CD14-positive monocyte (primary cell): ENCODE measurements around the gene DYNC1H1. TPM values are rescaled to one million over a fixed set of nuclear protein-coding genes. Genes with fewer than 3 reads are reported as not detected.

Source experiments
- DNase-seq, 3 donors: peaks; one replicate each; pipeline ENCODE4 v3.0.0-alpha.2; 2011 to 2022
- H2AFZ ChIP-seq: 2 replicates; pipeline ENCODE4 v1.6.0; 2012; ENCODE audit warnings: mild to moderate bottlenecking, low read depth, low read length, inconsistent platforms; ENCODE audit not compliant: insufficient read depth, poor library complexity, severe bottlenecking
- H3K27ac ChIP-seq, 2 donors: 1 replicate in 1 of 2; 2 replicates in 1 of 2; pipeline ENCODE4 v1.5.1; 2012 to 2013; ENCODE audit warnings: low read length in 2 of 2, control low read depth in 1 of 2, inconsistent platforms in 1 of 2, low read depth in 1 of 2, mild to moderate bottlenecking in 1 of 2
- H3K27me3 ChIP-seq, 2 donors: one replicate each; pipeline versions ENCODE4 v1.6.0 to v1.6.1; 2011 to 2013; ENCODE audit warnings: low read length in 2 of 2; ENCODE audit not compliant: control insufficient read depth in 2 of 2, insufficient read depth in 2 of 2
- H3K36me3 ChIP-seq, 2 donors: replicated peaks in 1 of 2; 1 replicate in 1 of 2; 2 replicates in 1 of 2; pipeline versions ENCODE4 v1.5.1 to v1.6.1; 2012 to 2013; ENCODE audit warnings: low read length in 2 of 2, control low read depth in 1 of 2, inconsistent platforms in 1 of 2, mild to moderate bottlenecking in 1 of 2; ENCODE audit not compliant: insufficient read depth in 2 of 2, control insufficient read depth in 1 of 2
- H3K4me1 ChIP-seq, 2 donors: 1 replicate in 1 of 2; 2 replicates in 1 of 2; pipeline versions ENCODE4 v1.5.1 to v1.6.1; 2012 to 2013; ENCODE audit warnings: low read length in 2 of 2, control low read depth in 1 of 2, inconsistent platforms in 1 of 2, mild to moderate bottlenecking in 1 of 2, moderate library complexity in 1 of 2; ENCODE audit not compliant: insufficient read depth in 2 of 2, control insufficient read depth in 1 of 2
- H3K4me2 ChIP-seq: replicated peaks from 2 replicates; pipeline ENCODE3; 2012; ENCODE audit warnings: low read length, moderate library complexity, mild to moderate bottlenecking; ENCODE audit not compliant: poor library complexity, severe bottlenecking; ENCODE audit errors: extremely low read depth
- H3K4me3 ChIP-seq, 3 experiments: fragments of 200-600 bp in 1 of 3; sonication (generic) in 1 of 3; replicated peaks in 1 of 3; 1 replicate in 2 of 3; 2 replicates in 1 of 3; pipeline ENCODE4 v1.5.1; 2011 to 2013; ENCODE audit warnings: low read length in 3 of 3, mild to moderate bottlenecking in 3 of 3, control low read depth in 2 of 3, low read depth in 2 of 3, inconsistent platforms in 1 of 3, moderate library complexity in 1 of 3
- H3K79me2 ChIP-seq: 2 replicates; pipeline ENCODE4 v1.6.0; 2012; ENCODE audit warnings: mild to moderate bottlenecking, control low read depth, inconsistent platforms, low read length, moderate library complexity; ENCODE audit not compliant: insufficient read depth
- H3K9ac ChIP-seq: 2 replicates; pipeline ENCODE4 v1.6.0; 2017; ENCODE audit warnings: low read length, mild to moderate bottlenecking; ENCODE audit not compliant: insufficient read depth, poor library complexity, severe bottlenecking
- H3K9me3 ChIP-seq, 2 donors: replicated peaks in 1 of 2; 1 replicate in 1 of 2; 2 replicates in 1 of 2; pipeline versions ENCODE4 v1.5.1 to v1.6.1; 2012 to 2013; ENCODE audit warnings: low read length in 2 of 2, control low read depth in 1 of 2; ENCODE audit not compliant: control insufficient read depth in 1 of 2, insufficient read depth in 1 of 2
- H4K20me1 ChIP-seq: 2 replicates; pipeline ENCODE4 v1.6.0; 2012; ENCODE audit warnings: mild to moderate bottlenecking, low read length, control low read depth, moderate library complexity; ENCODE audit not compliant: insufficient read depth
- H3K27ac Mint-ChIP-seq, 7 donors: one replicate each; pipeline ENCODE4 v1.8.0; 2020; ENCODE audit warnings: mild to moderate bottlenecking in 7 of 7, mixed read lengths in 7 of 7, moderate library complexity in 6 of 7, inconsistent platforms in 2 of 7
- H3K27me3 Mint-ChIP-seq, 3 donors: one replicate each; pipeline ENCODE4 v1.8.0; 2021 to 2022; ENCODE audit warnings: low read depth in 3 of 3, mild to moderate bottlenecking in 3 of 3, mixed read lengths in 3 of 3, moderate library complexity in 3 of 3, inconsistent platforms in 1 of 3
- H3K36me3 Mint-ChIP-seq, 2 donors: one replicate each; pipeline ENCODE4 v1.8.0; 2020; ENCODE audit warnings: mixed read lengths in 2 of 2, inconsistent platforms in 1 of 2, mild to moderate bottlenecking in 1 of 2
- H3K4me1 Mint-ChIP-seq: one replicate; pipeline ENCODE4 v1.8.0; 2020; ENCODE audit warnings: mild to moderate bottlenecking, mixed read lengths
- H3K4me3 Mint-ChIP-seq, 2 donors: one replicate each; pipeline ENCODE4 v1.8.0; 2020; ENCODE audit warnings: mild to moderate bottlenecking in 2 of 2, mixed read lengths in 2 of 2, moderate library complexity in 1 of 2
- H3K9me3 Mint-ChIP-seq, 7 donors: one replicate each; pipeline ENCODE4 v1.8.0; 2020 to 2022; ENCODE audit warnings: mixed read lengths in 7 of 7, mild to moderate bottlenecking in 6 of 7, moderate library complexity in 6 of 7, inconsistent platforms in 2 of 7
- WGBS: methylation state at CpG from one replicate; pipeline ENCODE4 v1.1.5; 2013; ENCODE audit warnings: missing lambda C conversion rate; ENCODE audit not compliant: insufficient coverage; 5-methylcytosine and 5-hydroxymethylcytosine counted together
- intact Hi-C, 2 donors: fragments of 100-400 bp; cut with micrococcal nuclease; formaldehyde crosslinking; loops; one replicate each; pipeline versions ENCODE4 v1.15.0 to v1.15.1; 2023
- polyA plus RNA-seq, 3 donors: library from polyadenylated mRNA; depleted of rRNA in 1 of 3; unstranded in 2 of 3; stranded (reverse) in 1 of 3; fragments of 300-500 nt in 2 of 3; fragments of >200 nt in 1 of 3; fragmentation: Illumina TruSeq in 2 of 3; gene quantifications; 1 replicate in 2 of 3; 2 replicates in 1 of 3; pipeline ENCODE4 v1.2.3, GENCODE V29; 2012 to 2021
- TF ChIP-seq, protein P1 (sequence below): fragments of 200-600 bp; IDR thresholded peaks from one replicate; pipeline ENCODE4 v1.8.0; 2022; ENCODE audit warnings: antibody characterized with exemption, mild to moderate bottlenecking

The DYNC1H1 gene
- polyA plus RNA-seq, 3 donors, result 14.7 to 87.3 (median 23.6) TPM

DNA sequence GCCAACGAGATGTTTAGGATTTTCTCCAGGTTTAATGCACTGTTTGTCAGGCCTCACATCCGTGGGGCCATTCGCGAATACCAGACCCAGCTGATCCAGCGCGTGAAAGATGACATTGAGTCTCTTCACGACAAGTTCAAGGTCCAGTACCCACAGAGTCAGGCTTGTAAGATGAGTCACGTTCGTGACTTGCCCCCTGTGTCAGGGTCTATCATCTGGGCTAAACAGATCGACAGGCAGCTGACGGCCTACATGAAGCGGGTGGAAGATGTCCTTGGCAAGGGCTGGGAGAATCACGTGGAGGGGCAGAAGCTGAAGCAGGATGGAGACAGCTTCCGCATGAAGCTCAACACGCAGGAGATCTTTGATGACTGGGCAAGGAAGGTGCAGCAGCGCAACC, 21.6 kb downstream of the DYNC1H1 start:
- Mint-ChIP-seq H3K4me3 (no peak overlapping the region), H3K27me3 (no peaks in the 10 kb centered on the region), H3K36me3 (peaks cover 76 to 97% of the 10 kb centered on the region in 2 donors), H3K9me3 (no peaks in the 10 kb centered on the region), H3K4me1 (no peaks in the 10 kb centered on the region), H3K27ac (peak overlapping the region in 3 of 7 donors; percentile 8 to 56 (median 41))
- Histone ChIP-seq H3K79me2 (peaks cover 11% of the 10 kb centered on the region), H3K27ac (peak overlapping the region in 1 of 2 donors; percentile 33), H3K36me3 (peaks cover 86 to 95% of the 10 kb centered on the region in 2 donors), H2AFZ (no peak overlapping the region), H4K20me1 (peaks cover 64% of the 10 kb centered on the region), H3K4me2 (no peak overlapping the region), H3K27me3 (no peaks in the 10 kb centered on the region), H3K4me1 (no peaks in the 10 kb centered on the region), H3K9ac (no peak overlapping the region), H3K9me3 (no peaks in the 10 kb centered on the region), H3K4me3 (no peak overlapping the region)
- 97% methylated on average over 13 of the region's 16 CpGs for WGBS
- TF ChIP-seq, protein P1, sequence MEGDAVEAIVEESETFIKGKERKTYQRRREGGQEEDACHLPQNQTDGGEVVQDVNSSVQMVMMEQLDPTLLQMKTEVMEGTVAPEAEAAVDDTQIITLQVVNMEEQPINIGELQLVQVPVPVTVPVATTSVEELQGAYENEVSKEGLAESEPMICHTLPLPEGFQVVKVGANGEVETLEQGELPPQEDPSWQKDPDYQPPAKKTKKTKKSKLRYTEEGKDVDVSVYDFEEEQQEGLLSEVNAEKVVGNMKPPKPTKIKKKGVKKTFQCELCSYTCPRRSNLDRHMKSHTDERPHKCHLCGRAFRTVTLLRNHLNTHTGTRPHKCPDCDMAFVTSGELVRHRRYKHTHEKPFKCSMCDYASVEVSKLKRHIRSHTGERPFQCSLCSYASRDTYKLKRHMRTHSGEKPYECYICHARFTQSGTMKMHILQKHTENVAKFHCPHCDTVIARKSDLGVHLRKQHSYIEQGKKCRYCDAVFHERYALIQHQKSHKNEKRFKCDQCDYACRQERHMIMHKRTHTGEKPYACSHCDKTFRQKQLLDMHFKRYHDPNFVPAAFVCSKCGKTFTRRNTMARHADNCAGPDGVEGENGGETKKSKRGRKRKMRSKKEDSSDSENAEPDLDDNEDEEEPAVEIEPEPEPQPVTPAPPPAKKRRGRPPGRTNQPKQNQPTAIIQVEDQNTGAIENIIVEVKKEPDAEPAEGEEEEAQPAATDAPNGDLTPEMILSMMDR, result no peak
- intact Hi-C loops, result no loop called here
- DNase-seq, result no peak

DNA sequence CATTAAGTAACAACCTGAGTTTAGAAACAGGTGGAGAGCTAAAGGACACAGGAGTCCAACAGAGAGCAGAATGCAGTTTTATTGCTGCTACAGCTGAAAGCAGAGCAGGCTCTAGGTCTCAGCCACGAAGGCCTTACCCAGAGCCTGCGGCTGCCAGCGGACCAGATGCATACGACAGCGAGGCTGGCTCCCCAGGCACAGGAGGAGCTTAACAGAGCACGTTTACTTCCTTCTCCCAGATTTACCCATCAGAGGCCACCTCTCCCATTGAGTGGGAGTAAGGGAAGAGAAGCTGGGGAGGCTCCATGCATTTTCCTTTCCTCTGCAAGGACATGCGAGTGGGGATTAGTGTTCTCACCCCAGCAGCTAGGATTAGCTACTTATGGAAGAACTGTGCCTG, 22.6 kb downstream of the DYNC1H1 start:
- Histone ChIP-seq H3K79me2 (peaks cover 11% of the 10 kb centered on the region), H4K20me1 (peaks cover 64% of the 10 kb centered on the region), H3K9me3 (no peaks in the 10 kb centered on the region), H3K4me2 (no peak overlapping the region), H3K4me3 (no peak overlapping the region), H3K27me3 (no peaks in the 10 kb centered on the region), H3K36me3 (peaks cover 86 to 97% of the 10 kb centered on the region in 2 donors), H2AFZ (no peak overlapping the region), H3K9ac (no peak overlapping the region), H3K4me1 (no peaks in the 10 kb centered on the region), H3K27ac (no peak overlapping the region)
- H3K4me1 Mint-ChIP-seq, result no peaks in the 10 kb centered on the region
- no peak for DNase-seq
- H3K27me3 Mint-ChIP-seq, result no peaks in the 10 kb centered on the region
- H3K27ac Mint-ChIP-seq, result peak overlapping the region in 1 of 7 donors; percentile 15
- H3K36me3 Mint-ChIP-seq, result peaks cover 77 to 99% of the 10 kb centered on the region in 2 donors
- TF ChIP-seq, protein P1, result no peak
- no peak overlapping the region for H3K4me3 Mint-ChIP-seq
- H3K9me3 Mint-ChIP-seq, result no peaks in the 10 kb centered on the region
- intact Hi-C loops, result no loop called here
- 100% methylated on average over 1 of the region's 7 CpGs for WGBS
